HEK293 (cell line): ENCODE results near the gene MAGEB17.

Experiments
- CTCF ChIA-PET: fragments of 350-600 bp; formaldehyde crosslinking; extraction: SDS; loops from one replicate; lab custom pipeline; 2021; ENCODE audit warnings: antibody characterized with exemption; lab: Yijun Ruan, JAX
- POLR2A ChIA-PET: fragments of 300-600 bp; formaldehyde crosslinking; extraction: SDS; loops from one replicate; lab custom pipeline; 2020; ENCODE audit warnings: antibody characterized with exemption, inconsistent platforms; lab: Yijun Ruan, JAX
- H3K27ac ChIP-seq: fragments of 200-500 bp; sonication (Bioruptor generic); 2 replicates; pipeline ENCODE4 v1.5.1; 2014; ENCODE audit warnings: low read depth, low read length, control low read depth, inconsistent platforms; ENCODE audit errors: extremely low read depth
- H3K36me3 ChIP-seq, 2 experiments: fragments of 200-500 bp in 1 of 2; sonication (Bioruptor generic) in 1 of 2; 1 replicate in 1 of 2; 2 replicates in 1 of 2; pipeline ENCODE4 v1.5.1; 2014 to 2017; ENCODE audit warnings: inconsistent platforms in 2 of 2, low read length in 2 of 2; ENCODE audit not compliant: control insufficient read depth in 2 of 2, insufficient read depth in 1 of 2
- H3K4me1 ChIP-seq: fragments of 200-500 bp; sonication (Bioruptor generic); 2 replicates; pipeline ENCODE4 v1.5.1; 2014; ENCODE audit warnings: mild to moderate bottlenecking, low read length, inconsistent platforms; ENCODE audit not compliant: control insufficient read depth, insufficient read depth
- H3K4me3 ChIP-seq: 2 replicates; pipeline ENCODE4 v1.5.1; 2011; ENCODE audit warnings: low read depth, mild to moderate bottlenecking, control low read depth, low read length, moderate library complexity
- H3K9me3 ChIP-seq: fragments of 200-500 bp; sonication (Bioruptor generic); 2 replicates; pipeline ENCODE4 v1.5.1; 2014; ENCODE audit warnings: low read depth, low read length, inconsistent platforms; ENCODE audit not compliant: control insufficient read depth, insufficient read depth
- CTCF ChIP-seq: fragments of 450-650 bp; formaldehyde crosslinking; IDR thresholded peaks from 2 replicates; pipeline ENCODE4 v1.5.1; 2016; ENCODE audit warnings: missing biosample characterization, missing genetic modification characterization
- FEZF1 ChIP-seq: fragments of 450-650 bp; formaldehyde crosslinking; IDR thresholded peaks from 2 replicates; pipeline ENCODE4 v1.5.1; 2016; ENCODE audit warnings: missing biosample characterization, missing genetic modification characterization
- HOXA7 ChIP-seq: sonication (generic); formaldehyde crosslinking; IDR thresholded peaks from 2 replicates; pipeline ENCODE4 v1.8.1; 2022; ENCODE audit warnings: missing genetic modification reagents, borderline replicate concordance
- HOXC10 ChIP-seq: sonication (generic); formaldehyde crosslinking; IDR thresholded peaks from 2 replicates; pipeline ENCODE4 v1.8.1; 2023; ENCODE audit warnings: mild to moderate bottlenecking, missing genetic modification reagents
- PRDM1 ChIP-seq: fragments of 450-650 bp; formaldehyde crosslinking; IDR thresholded peaks from 2 replicates; pipeline ENCODE4; 2016; ENCODE audit warnings: missing biosample characterization, missing genetic modification characterization
- SCRT1 ChIP-seq: fragments of 450-650 bp; formaldehyde crosslinking; IDR thresholded peaks from 2 replicates; pipeline ENCODE4 v1.5.1; 2016; ENCODE audit warnings: missing biosample characterization, missing genetic modification characterization, borderline replicate concordance
- SP3 ChIP-seq: fragments of 450-650 bp; formaldehyde crosslinking; IDR thresholded peaks from 2 replicates; pipeline ENCODE4 v1.5.1; 2016; ENCODE audit warnings: missing biosample characterization, missing genetic modification characterization
- TCF7L2 ChIP-seq: IDR thresholded peaks from 2 replicates; pipeline ENCODE4 v1.6.1; 2011; ENCODE audit warnings: low read depth, mild to moderate bottlenecking, inconsistent platforms, low read length, moderate library complexity, borderline replicate concordance
- ZBTB20 ChIP-seq: fragments of 450-650 bp; formaldehyde crosslinking; IDR thresholded peaks from 2 replicates; pipeline ENCODE4 v1.5.1; 2016; ENCODE audit warnings: missing biosample characterization, missing genetic modification characterization
- ZBTB6 ChIP-seq: fragments of 450-650 bp; formaldehyde crosslinking; IDR thresholded peaks from 2 replicates; pipeline ENCODE4 v1.5.1; 2017; ENCODE audit warnings: missing biosample characterization, missing genetic modification characterization
- ZNF133 ChIP-seq: fragments of 450-650 bp; formaldehyde crosslinking; IDR thresholded peaks from 2 replicates; pipeline ENCODE4 v1.5.1; 2016; ENCODE audit warnings: missing biosample characterization, missing genetic modification characterization
- ZNF138 ChIP-seq: fragments of 450-650 bp; formaldehyde crosslinking; IDR thresholded peaks from 2 replicates; pipeline ENCODE4 v1.5.1; 2016; ENCODE audit warnings: missing biosample characterization, missing genetic modification characterization, borderline replicate concordance
- ZNF148 ChIP-seq: fragments of 450-650 bp; formaldehyde crosslinking; IDR thresholded peaks from 2 replicates; pipeline ENCODE4 v1.5.0; 2017; ENCODE audit warnings: missing biosample characterization, missing genetic modification characterization, borderline replicate concordance
- ZNF174 ChIP-seq: fragments of 450-650 bp; formaldehyde crosslinking; IDR thresholded peaks from 2 replicates; pipeline ENCODE4 v1.5.0; 2017; ENCODE audit warnings: missing biosample characterization, mild to moderate bottlenecking, missing genetic modification characterization
- ZNF280D ChIP-seq: fragments of 450-650 bp; formaldehyde crosslinking; IDR thresholded peaks from 2 replicates; pipeline ENCODE4 v1.5.1; 2016; ENCODE audit warnings: missing biosample characterization, missing genetic modification characterization
- ZNF362 ChIP-seq: fragments of 450-650 bp; formaldehyde crosslinking; IDR thresholded peaks from 2 replicates; pipeline ENCODE4 v1.5.1; 2016; ENCODE audit warnings: missing biosample characterization, missing genetic modification characterization
- ZNF510 ChIP-seq: fragments of 450-650 bp; formaldehyde crosslinking; IDR thresholded peaks from 2 replicates; pipeline ENCODE4 v1.5.1; 2018; ENCODE audit warnings: mild to moderate bottlenecking, missing genetic modification characterization, missing biosample characterization; ENCODE audit not compliant: insufficient replicate concordance
- ZNF571 ChIP-seq: fragments of 450-650 bp; formaldehyde crosslinking; IDR thresholded peaks from 2 replicates; pipeline ENCODE4 v1.5.0; 2017; ENCODE audit warnings: missing biosample characterization, missing genetic modification characterization
- ZNF610 ChIP-seq: fragments of 450-650 bp; formaldehyde crosslinking; IDR thresholded peaks from 2 replicates; pipeline ENCODE4 v1.5.1; 2016; ENCODE audit warnings: missing biosample characterization, missing genetic modification characterization, borderline replicate concordance
- ZNF645 ChIP-seq: fragments of 450-650 bp; formaldehyde crosslinking; IDR thresholded peaks from 2 replicates; pipeline ENCODE4; 2016; ENCODE audit warnings: missing biosample characterization, missing genetic modification characterization
- ZNF660 ChIP-seq: fragments of 450-650 bp; IDR thresholded peaks from 2 replicates; pipeline ENCODE4 v1.5.1; 2018; ENCODE audit warnings: missing biosample characterization, mild to moderate bottlenecking, missing genetic modification characterization
- ZNF747 ChIP-seq: fragments of 450-650 bp; formaldehyde crosslinking; IDR thresholded peaks from 2 replicates; pipeline ENCODE4 v1.5.1; 2016; ENCODE audit warnings: missing biosample characterization, missing genetic modification characterization
- ZNF777 ChIP-seq: fragments of 450-650 bp; formaldehyde crosslinking; IDR thresholded peaks from 2 replicates; pipeline ENCODE4 v1.5.1; 2017; ENCODE audit warnings: missing biosample characterization, missing genetic modification characterization, borderline replicate concordance
- ZNF843 ChIP-seq: fragments of 450-650 bp; formaldehyde crosslinking; IDR thresholded peaks from 2 replicates; pipeline ENCODE4 v1.5.1; 2016; ENCODE audit warnings: missing biosample characterization, missing genetic modification characterization
- ZSCAN23 ChIP-seq: fragments of 450-650 bp; formaldehyde crosslinking; IDR thresholded peaks from 2 replicates; pipeline ENCODE4 v1.5.1; 2016; ENCODE audit warnings: missing biosample characterization, missing genetic modification characterization

The MAGEB17 gene

GRCh38 chrX:16191605-16192004 lies 24.3 kb downstream of the MAGEB17 start:
- TF ChIP-seq ZNF133 (tag by site-specific recombination) (no peak), ZNF138 (tag by site-specific recombination) (no peak), PRDM1 (tag by site-specific recombination) (no peak), SCRT1 (tag by site-specific recombination) (no peak), ZNF571 (no peak), ZBTB6 (tag by site-specific recombination) (no peak), ZNF174 (tag by site-specific recombination) (no peak), ZNF148 (tag by site-specific recombination) (no peak), ZNF747 (tag by site-specific recombination) (no peak), ZSCAN23 (tag by site-specific recombination) (no peak), ZNF645 (tag by site-specific recombination) (no peak), FEZF1 (tag by site-specific recombination) (no peak), ZBTB20 (no peak), SP3 (tag by site-specific recombination) (no peak), CTCF (tag by site-specific recombination) (no peak), ZNF510 (tag by site-specific recombination) (no peak), ZNF777 (no peak), HOXC10 (no peak), ZNF660 (no peak)
- TF ChIP-seq, all 188 proteins: peak for 0
- Histone ChIP-seq H3K36me3 (no peaks in the 10 kb centered on the region), H3K9me3 (no peaks in the 10 kb centered on the region), H3K27ac (no peak overlapping the region), H3K4me3 (no peak overlapping the region), H3K4me1 (no peaks in the 10 kb centered on the region)
- POLR2A ChIA-PET: no interaction called here
- CTCF ChIA-PET: no interaction called here

- ChIA-PET POLR2A (no interaction called here), CTCF (no interaction called here)
- H3K27ac ChIP-seq: no peak overlapping the region
- TF ChIP-seq ZNF610 (no peak), TCF7L2 (no peak), ZNF280D (tag by site-specific recombination) (no peak), ZNF777 (no peak), ZNF843 (tag by site-specific recombination) (no peak), ZNF362 (tag by site-specific recombination) (no peak), HOXA7 (no peak)
Measured at GRCh38 chrX:16196829-16197228, 29.5 kb downstream of the MAGEB17 start.

More at GRCh38 chrX:16196829-16197228, 29.5 kb downstream of the MAGEB17 start:
- Histone ChIP-seq H3K9me3 (no peaks in the 10 kb centered on the region), H3K4me3 (no peak overlapping the region), H3K4me1 (no peaks in the 10 kb centered on the region), H3K36me3 (no peaks in the 10 kb centered on the region)
